Nephron (organoid): Measurements from ENCODE around the gene PSMB7.

Source experiments
- H3K27ac Mint-ChIP-seq, 3 experiments: 2 replicates each; pipeline ENCODE4 v1.8.0; 2020; ENCODE audit warnings: mixed read lengths in 3 of 3, mild to moderate bottlenecking in 2 of 3, moderate library complexity in 1 of 3
- H3K27me3 Mint-ChIP-seq: 2 replicates; pipeline ENCODE4 v1.8.0; 2021; ENCODE audit warnings: low read depth, mild to moderate bottlenecking, moderate library complexity, mixed read lengths
- H3K36me3 Mint-ChIP-seq: 2 replicates; pipeline ENCODE4 v1.8.0; 2020; ENCODE audit warnings: low read depth, mixed read lengths
- H3K4me1 Mint-ChIP-seq: 2 replicates; pipeline ENCODE4 v1.8.0; 2020; ENCODE audit warnings: mixed read lengths
- H3K4me3 Mint-ChIP-seq, 3 experiments: 2 replicates each; pipeline ENCODE4 v1.8.0; 2020; ENCODE audit warnings: mild to moderate bottlenecking in 3 of 3, mixed read lengths in 3 of 3, moderate library complexity in 2 of 3
- H3K9me3 Mint-ChIP-seq: 2 replicates; pipeline ENCODE4 v1.8.0; 2020; ENCODE audit warnings: mixed read lengths
- TF ChIP-seq, protein P1 (sequence below), 3 experiments: fragments of 200-600 bp; sonication (generic); IDR thresholded peaks; one replicate each; pipeline ENCODE4 v1.5.0; 2021; ENCODE audit warnings: antibody characterized with exemption in 3 of 3; ENCODE audit not compliant: unreplicated experiment in 3 of 3

The PSMB7 gene

DNA sequence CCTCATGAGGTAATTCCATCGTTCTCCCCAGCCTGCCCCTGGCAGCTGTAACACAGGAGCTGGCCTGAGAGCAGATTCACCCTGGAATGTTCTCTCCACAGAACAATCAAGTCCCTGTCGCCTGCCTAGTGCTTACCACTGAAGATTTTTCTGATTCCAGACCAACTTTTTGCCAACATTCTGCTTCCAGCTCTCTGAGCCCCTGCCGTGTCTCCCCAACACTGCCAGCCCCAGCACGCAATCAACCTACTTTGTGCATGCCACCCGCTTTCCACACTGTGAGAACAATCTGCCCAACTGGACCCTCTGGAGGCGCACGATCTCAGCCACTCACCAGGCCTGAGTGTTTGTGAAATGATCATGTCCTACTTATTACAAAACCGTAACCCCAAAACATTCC, 62.6 kb downstream of the PSMB7 start:
- Mint-ChIP-seq H3K4me3 (no peak overlapping the region), H3K27ac (no peak overlapping the region), H3K36me3 (peaks cover 54% of the 10 kb centered on the region), H3K9me3 (no peaks in the 10 kb centered on the region), H3K27me3 (no peaks in the 10 kb centered on the region), H3K4me1 (no peaks in the 10 kb centered on the region)
- TF ChIP-seq, protein P1, sequence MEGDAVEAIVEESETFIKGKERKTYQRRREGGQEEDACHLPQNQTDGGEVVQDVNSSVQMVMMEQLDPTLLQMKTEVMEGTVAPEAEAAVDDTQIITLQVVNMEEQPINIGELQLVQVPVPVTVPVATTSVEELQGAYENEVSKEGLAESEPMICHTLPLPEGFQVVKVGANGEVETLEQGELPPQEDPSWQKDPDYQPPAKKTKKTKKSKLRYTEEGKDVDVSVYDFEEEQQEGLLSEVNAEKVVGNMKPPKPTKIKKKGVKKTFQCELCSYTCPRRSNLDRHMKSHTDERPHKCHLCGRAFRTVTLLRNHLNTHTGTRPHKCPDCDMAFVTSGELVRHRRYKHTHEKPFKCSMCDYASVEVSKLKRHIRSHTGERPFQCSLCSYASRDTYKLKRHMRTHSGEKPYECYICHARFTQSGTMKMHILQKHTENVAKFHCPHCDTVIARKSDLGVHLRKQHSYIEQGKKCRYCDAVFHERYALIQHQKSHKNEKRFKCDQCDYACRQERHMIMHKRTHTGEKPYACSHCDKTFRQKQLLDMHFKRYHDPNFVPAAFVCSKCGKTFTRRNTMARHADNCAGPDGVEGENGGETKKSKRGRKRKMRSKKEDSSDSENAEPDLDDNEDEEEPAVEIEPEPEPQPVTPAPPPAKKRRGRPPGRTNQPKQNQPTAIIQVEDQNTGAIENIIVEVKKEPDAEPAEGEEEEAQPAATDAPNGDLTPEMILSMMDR (IDR thresholded peaks at IDR 0.05; ENCODE audit: unreplicated experiment in 3 of 3): no peak

DNA sequence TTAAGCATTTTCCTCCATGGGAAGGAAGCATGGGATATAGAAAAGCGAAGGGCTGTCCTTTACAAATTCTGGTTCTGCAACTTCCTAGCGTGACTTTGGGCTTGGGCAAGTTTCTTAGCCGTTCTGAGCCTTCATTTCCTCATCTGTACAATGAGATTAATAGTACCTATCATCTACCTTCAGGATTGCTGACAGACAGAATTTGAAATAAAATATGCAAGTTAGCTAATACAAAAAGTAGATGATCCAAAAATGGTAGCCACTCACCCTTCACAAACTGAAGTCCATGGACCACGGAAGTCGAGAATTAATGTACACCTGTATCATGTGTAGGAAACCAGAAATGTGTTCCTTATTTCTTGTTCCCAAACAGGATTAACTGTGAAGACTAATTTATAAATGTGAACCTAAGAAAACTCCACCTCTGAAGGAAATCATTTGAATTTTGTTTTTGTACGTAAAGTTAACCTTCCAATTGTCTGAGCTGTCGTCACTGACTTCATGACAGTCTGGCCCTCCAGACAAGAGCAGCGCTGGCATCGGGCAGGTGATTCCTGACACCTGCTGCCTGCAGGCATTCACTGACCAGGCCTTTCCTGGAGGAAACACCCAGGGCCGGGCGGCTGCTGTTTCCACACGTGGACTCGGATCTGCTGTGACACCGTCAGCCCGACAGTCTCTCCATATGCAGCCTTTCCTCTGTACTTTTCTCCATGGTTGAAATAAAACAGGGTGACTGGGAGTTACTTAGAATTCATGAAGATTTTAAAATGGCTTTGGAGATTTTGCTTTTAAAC, 63.4 kb downstream of the PSMB7 start:
- TF ChIP-seq, protein P1 (IDR thresholded peaks at IDR 0.05; ENCODE audit: unreplicated experiment in 3 of 3): no peak
- H3K4me1 Mint-ChIP-seq: no peaks in the 10 kb centered on the region
- H3K36me3 Mint-ChIP-seq: peaks cover 50% of the 10 kb centered on the region
- no peaks in the 10 kb centered on the region for H3K27me3 Mint-ChIP-seq
- H3K4me3 Mint-ChIP-seq: no peak overlapping the region
- H3K27ac Mint-ChIP-seq: no peak overlapping the region
- H3K9me3 Mint-ChIP-seq: no peaks in the 10 kb centered on the region

DNA sequence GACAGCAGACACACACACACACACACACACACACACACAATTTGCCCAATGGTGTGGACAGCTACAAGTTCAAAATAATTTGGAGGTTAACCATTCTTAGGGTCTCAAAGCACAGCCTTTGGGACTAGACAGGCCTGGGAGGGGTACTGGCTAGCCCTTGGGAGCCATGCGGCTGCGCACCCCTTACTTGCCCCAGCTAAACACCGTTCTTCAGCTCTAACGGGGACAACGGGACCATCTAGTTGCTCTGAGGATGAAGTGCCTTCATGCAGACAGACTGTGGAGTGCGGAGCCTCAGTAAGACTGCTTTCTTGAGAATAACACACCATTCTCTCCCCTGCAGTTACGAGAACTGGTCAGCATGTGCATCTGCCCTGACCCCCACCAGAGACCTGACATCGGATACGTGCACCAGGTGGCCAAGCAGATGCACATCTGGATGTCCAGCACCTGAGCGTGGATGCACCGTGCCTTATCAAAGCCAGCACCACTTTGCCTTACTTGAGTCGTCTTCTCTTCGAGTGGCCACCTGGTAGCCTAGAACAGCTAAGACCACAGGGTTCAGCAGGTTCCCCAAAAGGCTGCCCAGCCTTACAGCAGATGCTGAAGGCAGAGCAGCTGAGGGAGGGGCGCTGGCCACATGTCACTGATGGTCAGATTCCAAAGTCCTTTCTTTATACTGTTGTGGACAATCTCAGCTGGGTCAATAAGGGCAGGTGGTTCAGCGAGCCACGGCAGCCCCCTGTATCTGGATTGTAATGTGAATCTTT, 64.6 kb downstream of the PSMB7 start:
- no peaks in the 10 kb centered on the region for H3K9me3 Mint-ChIP-seq
- H3K4me3 Mint-ChIP-seq: no peak overlapping the region
- no peaks in the 10 kb centered on the region for H3K4me1 Mint-ChIP-seq
- peaks cover 43% of the 10 kb centered on the region for H3K36me3 Mint-ChIP-seq
- H3K27me3 Mint-ChIP-seq: no peaks in the 10 kb centered on the region
- TF ChIP-seq, protein P1 (IDR thresholded peaks at IDR 0.05; ENCODE audit: unreplicated experiment in 3 of 3): no peak
- H3K27ac Mint-ChIP-seq: no peak overlapping the region

DNA sequence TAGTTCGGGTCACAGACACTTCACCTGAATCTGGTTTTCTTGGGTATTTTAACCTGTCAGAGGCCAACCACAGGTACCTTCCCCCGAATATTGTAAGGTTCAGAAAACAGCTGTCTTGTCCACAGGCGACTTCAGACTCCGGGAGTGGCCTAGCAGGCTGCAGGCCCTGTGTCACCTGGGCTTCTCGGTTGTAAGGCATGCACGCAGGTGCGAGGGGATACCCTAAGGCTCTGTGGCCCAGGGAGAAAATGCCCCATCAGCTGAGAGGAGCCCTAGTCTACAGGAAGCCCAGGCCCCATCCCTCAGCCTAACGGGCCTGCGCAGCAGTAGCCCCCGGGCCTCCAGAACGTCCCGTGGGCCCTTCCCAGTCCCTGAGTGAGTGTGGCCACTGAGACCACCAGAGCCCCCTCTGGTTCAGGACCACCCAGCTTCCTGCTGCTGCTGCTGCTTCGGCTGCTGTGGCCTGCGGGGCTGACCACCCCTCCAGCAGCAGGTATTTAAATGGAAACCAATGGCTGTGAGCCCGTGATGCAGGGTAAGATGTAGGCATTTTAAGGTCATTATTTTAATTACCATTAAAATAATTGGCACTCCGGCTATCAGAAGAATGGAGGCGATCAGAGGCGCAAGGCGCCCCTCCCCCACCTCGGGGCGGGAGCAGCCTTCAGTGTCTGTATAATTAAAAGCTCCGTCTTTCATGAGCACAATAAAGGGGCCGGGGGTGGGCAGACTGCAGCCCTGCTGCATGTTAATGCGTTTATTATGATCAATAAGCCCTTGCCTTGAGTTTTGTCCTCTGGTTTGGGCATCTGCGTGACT, 65.4 kb downstream of the PSMB7 start:
- TF ChIP-seq, protein P1 (IDR thresholded peaks at IDR 0.05; ENCODE audit: unreplicated experiment in 3 of 3): no peak
- no peak overlapping the region for H3K27ac Mint-ChIP-seq
- H3K9me3 Mint-ChIP-seq: no peaks in the 10 kb centered on the region
- H3K36me3 Mint-ChIP-seq: peaks cover 47% of the 10 kb centered on the region
- no peaks in the 10 kb centered on the region for H3K4me1 Mint-ChIP-seq
- H3K27me3 Mint-ChIP-seq: no peaks in the 10 kb centered on the region
- no peak overlapping the region for H3K4me3 Mint-ChIP-seq

DNA sequence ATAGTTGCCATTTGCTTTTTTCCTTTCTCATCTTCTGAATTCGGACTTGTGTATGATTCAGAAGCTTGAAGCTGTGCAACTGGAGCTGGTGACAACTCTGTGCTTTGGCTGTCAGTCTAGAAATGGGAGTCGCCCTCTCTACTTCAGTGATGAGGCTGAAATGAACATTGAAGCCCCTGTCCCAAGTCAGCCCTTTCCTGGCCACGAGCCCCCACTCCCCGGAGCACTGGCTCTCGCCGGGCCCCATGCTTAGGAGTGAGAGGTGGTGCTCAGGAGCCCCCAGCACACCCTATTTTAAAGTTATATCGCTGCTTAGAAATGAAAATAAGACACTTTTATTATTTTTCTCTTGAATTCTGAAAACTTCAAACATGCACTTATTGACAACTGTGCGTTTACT, 66.0 kb downstream of the PSMB7 start:
- H3K4me3 Mint-ChIP-seq: no peak overlapping the region
- peaks cover 47% of the 10 kb centered on the region for H3K36me3 Mint-ChIP-seq
- no peaks in the 10 kb centered on the region for H3K9me3 Mint-ChIP-seq
- TF ChIP-seq, protein P1 (IDR thresholded peaks at IDR 0.05; ENCODE audit: unreplicated experiment in 3 of 3): no peak
- no peak overlapping the region for H3K27ac Mint-ChIP-seq
- H3K4me1 Mint-ChIP-seq: no peaks in the 10 kb centered on the region
- H3K27me3 Mint-ChIP-seq: no peaks in the 10 kb centered on the region
